ENCODE measurements around the gene CREBBP.

Gene CREBBP

GRCh38 chr16:3856367-3857141 lies 24.0 kb downstream of the CREBBP start:
- DNase-seq (ENCODE audit: low read depth in 2 of 3, low spot score in 2 of 3): no peak

- no peak for DNase-seq (ENCODE audit: low read depth in 2 of 3, low spot score in 2 of 3)
These were observed 25.6 kb downstream of the CREBBP start for GRCh38 chr16:3854750-3855541.

- DNase-seq (ENCODE audit: low read depth in 2 of 3, low spot score in 2 of 3): no peak
These were observed 30.0 kb downstream of the CREBBP start for GRCh38 chr16:3850544-3850899.

- DNase-seq (ENCODE audit: low read depth in 2 of 3, low spot score in 2 of 3): no peak
These were observed 30.6 kb downstream of the CREBBP start for GRCh38 chr16:3849751-3850543.

- no peak for DNase-seq (ENCODE audit: low read depth in 2 of 3, low spot score in 2 of 3)
These were observed 33.9 kb downstream of the CREBBP start for GRCh38 chr16:3846595-3847091.

GRCh38 chr16:3846087-3846486 lies 34.4 kb downstream of the CREBBP start:
- DNase-seq (ENCODE audit: low read depth in 2 of 3, low spot score in 2 of 3): no peak

GRCh38 chr16:3842994-3843393 lies 37.5 kb downstream of the CREBBP start:
- DNase-seq (ENCODE audit: low read depth in 2 of 3, low spot score in 2 of 3): no peak

GRCh38 chr16:3841729-3842508 lies 38.6 kb downstream of the CREBBP start:
- DNase-seq (ENCODE audit: low read depth in 2 of 3, low spot score in 2 of 3): no peak

GRCh38 chr16:3839402-3840184 lies 40.9 kb downstream of the CREBBP start:
- DNase-seq (ENCODE audit: low read depth in 2 of 3, low spot score in 2 of 3): no peak

GRCh38 chr16:3838600-3839401 lies 41.7 kb downstream of the CREBBP start:
- DNase-seq (ENCODE audit: low read depth in 2 of 3, low spot score in 2 of 3): no peak

- no peak for DNase-seq (ENCODE audit: low read depth in 2 of 3, low spot score in 2 of 3)
These were observed 42.5 kb downstream of the CREBBP start for GRCh38 chr16:3837851-3838586.

- DNase-seq (ENCODE audit: low read depth in 2 of 3, low spot score in 2 of 3): no peak
These were observed 43.9 kb downstream of the CREBBP start for GRCh38 chr16:3836641-3837040.

- DNase-seq (ENCODE audit: low read depth in 2 of 3, low spot score in 2 of 3): no peak
These were observed 45.4 kb downstream of the CREBBP start for GRCh38 chr16:3835089-3835602.

GRCh38 chr16:3832668-3833067 lies 47.8 kb downstream of the CREBBP start:
- DNase-seq (ENCODE audit: low read depth in 2 of 3, low spot score in 2 of 3): no peak

- no peak for DNase-seq (ENCODE audit: low read depth in 2 of 3, low spot score in 2 of 3)
These were observed 49.8 kb downstream of the CREBBP start for GRCh38 chr16:3830625-3831254.

- no peak for DNase-seq (ENCODE audit: low read depth in 2 of 3, low spot score in 2 of 3)
These were observed 50.6 kb downstream of the CREBBP start for GRCh38 chr16:3829631-3830536.

- no peak for DNase-seq (ENCODE audit: low read depth in 2 of 3, low spot score in 2 of 3)
These were observed 54.6 kb downstream of the CREBBP start for GRCh38 chr16:3825940-3826339.

All from activated CD8-positive, alpha-beta memory T cell treated with anti-CD3 and anti-CD28 coated beads for 48 hours (primary cell).